Measurements from ENCODE around the gene HTR3A.

The HTR3A gene

DNA sequence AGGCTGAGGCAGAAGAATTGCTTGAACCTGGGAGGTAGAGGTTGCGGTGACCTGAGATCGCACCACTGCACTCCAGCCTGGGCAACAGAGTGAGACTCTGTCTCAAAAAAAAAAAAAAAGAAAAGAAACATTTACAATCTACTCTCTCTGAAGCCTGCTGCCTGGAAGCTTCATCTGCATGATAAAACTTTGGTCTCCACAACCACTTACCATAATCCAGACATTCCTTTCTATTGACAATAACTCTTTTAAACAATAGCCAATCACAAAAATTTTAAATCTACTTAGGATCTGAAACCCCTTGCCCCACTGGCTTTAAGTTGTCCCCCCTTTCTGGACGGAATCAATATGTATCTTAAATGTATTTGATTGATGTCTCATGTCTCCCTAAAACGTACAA is 25.0 kb upstream of the HTR3A start:
- Histone ChIP-seq H3K4me2 (ENCODE audit: low read depth, low read length, poor library complexity, severe bottlenecking) (no peak overlapping the region), H3K4me3 (ENCODE audit: low read length, poor library complexity, severe bottlenecking) (no peak overlapping the region), H3K9me3 (ENCODE audit: insufficient read depth, low read depth, low read length) (no peaks in the 10 kb centered on the region), H3K9me2 (replicated peaks; ENCODE audit: low read depth, low read length) (no peaks in the 10 kb centered on the region), H4K20me1 (ENCODE audit: insufficient read depth, low read length, poor library complexity, severe bottlenecking) (no peaks in the 10 kb centered on the region), H3K9ac (ENCODE audit: low read depth, low read length, poor library complexity, severe bottlenecking) (no peak overlapping the region), H2AFZ (ENCODE audit: low read length) (no peak overlapping the region), H3K79me2 (ENCODE audit: insufficient read depth, low read length) (no peaks in the 10 kb centered on the region), H3K27me3 (ENCODE audit: insufficient read depth, low read length, poor library complexity, severe bottlenecking) (no peaks in the 10 kb centered on the region), H3F3A (ENCODE audit: low read depth) (no peaks in the 10 kb centered on the region), H3K36me3 (ENCODE audit: insufficient read depth, low read length) (no peaks in the 10 kb centered on the region), H3K4me1 (ENCODE audit: insufficient read depth, low read length, poor library complexity, severe bottlenecking) (no peaks in the 10 kb centered on the region)
- TF ChIP-seq, protein P1, sequence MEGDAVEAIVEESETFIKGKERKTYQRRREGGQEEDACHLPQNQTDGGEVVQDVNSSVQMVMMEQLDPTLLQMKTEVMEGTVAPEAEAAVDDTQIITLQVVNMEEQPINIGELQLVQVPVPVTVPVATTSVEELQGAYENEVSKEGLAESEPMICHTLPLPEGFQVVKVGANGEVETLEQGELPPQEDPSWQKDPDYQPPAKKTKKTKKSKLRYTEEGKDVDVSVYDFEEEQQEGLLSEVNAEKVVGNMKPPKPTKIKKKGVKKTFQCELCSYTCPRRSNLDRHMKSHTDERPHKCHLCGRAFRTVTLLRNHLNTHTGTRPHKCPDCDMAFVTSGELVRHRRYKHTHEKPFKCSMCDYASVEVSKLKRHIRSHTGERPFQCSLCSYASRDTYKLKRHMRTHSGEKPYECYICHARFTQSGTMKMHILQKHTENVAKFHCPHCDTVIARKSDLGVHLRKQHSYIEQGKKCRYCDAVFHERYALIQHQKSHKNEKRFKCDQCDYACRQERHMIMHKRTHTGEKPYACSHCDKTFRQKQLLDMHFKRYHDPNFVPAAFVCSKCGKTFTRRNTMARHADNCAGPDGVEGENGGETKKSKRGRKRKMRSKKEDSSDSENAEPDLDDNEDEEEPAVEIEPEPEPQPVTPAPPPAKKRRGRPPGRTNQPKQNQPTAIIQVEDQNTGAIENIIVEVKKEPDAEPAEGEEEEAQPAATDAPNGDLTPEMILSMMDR (conservative IDR thresholded peaks at IDR 0.05; ENCODE audit: low read length): no peak
- TF ChIP-seq EZH2phosphoT487 (IDR thresholded peaks at IDR 0.05; ENCODE audit: borderline replicate concordance): no peak

DNA sequence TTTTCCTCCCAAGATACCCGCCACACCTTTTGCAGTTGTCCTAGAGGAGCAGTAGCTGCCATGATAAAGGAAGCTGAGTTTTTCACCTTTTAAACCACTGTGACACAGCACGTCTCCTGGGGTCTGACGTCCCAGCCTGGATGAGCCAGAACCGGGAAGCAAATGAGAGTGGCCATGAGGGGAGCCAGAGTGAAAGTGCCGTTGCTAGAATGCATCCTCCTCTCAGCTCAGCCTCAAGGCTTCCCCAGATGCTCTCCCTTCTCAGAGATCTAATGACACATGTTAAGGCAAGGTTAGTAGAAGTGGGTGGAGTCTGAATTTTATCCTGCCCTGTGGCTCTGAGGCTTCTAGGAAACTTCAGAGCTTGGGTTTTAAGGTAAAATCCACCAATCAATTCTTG is 23.4 kb upstream of the HTR3A start:
- H3K9me2 ChIP-seq (replicated peaks; ENCODE audit: low read depth, low read length): no peaks in the 10 kb centered on the region
- TF ChIP-seq EZH2phosphoT487 (IDR thresholded peaks at IDR 0.05; ENCODE audit: borderline replicate concordance): no peak
- TF ChIP-seq, protein P1 (conservative IDR thresholded peaks at IDR 0.05; ENCODE audit: low read length): no peak
- H3K9ac ChIP-seq (ENCODE audit: low read depth, low read length, poor library complexity, severe bottlenecking): no peak overlapping the region
- H3K79me2 ChIP-seq (ENCODE audit: insufficient read depth, low read length): no peaks in the 10 kb centered on the region
- H2AFZ ChIP-seq (ENCODE audit: low read length): no peak overlapping the region
- H3F3A ChIP-seq (ENCODE audit: low read depth): no peaks in the 10 kb centered on the region
- no peaks in the 10 kb centered on the region for H3K4me1 ChIP-seq (ENCODE audit: insufficient read depth, low read length, poor library complexity, severe bottlenecking)
- no peak overlapping the region for H3K4me3 ChIP-seq (ENCODE audit: low read length, poor library complexity, severe bottlenecking)
- no peaks in the 10 kb centered on the region for H3K27me3 ChIP-seq (ENCODE audit: insufficient read depth, low read length, poor library complexity, severe bottlenecking)
- H3K36me3 ChIP-seq (ENCODE audit: insufficient read depth, low read length): no peaks in the 10 kb centered on the region
- H3K9me3 ChIP-seq (ENCODE audit: insufficient read depth, low read depth, low read length): no peaks in the 10 kb centered on the region
- no peak overlapping the region for H3K4me2 ChIP-seq (ENCODE audit: low read depth, low read length, poor library complexity, severe bottlenecking)
- H4K20me1 ChIP-seq (ENCODE audit: insufficient read depth, low read length, poor library complexity, severe bottlenecking): no peaks in the 10 kb centered on the region

DNA sequence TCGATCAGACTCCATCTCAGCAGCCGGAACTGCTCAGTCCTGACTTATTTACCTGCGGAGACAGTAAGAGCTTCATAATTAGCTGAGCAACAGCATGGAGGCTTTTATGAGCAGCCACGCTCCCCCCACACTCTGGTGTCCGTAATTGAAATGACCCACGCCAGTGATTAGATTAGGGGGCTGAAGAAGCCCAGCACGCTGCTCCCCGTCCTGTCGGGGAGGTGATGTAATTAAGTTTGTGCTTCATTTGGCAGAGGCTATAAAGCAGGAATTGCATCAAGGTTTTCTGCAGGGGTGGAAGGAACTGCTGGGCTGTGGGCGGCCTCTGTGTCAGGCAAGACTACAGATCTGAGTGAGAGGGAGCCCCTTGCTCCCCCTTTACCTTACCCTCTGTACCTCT is 22.8 kb upstream of the HTR3A start:
- TF ChIP-seq, protein P1 (conservative IDR thresholded peaks at IDR 0.05; ENCODE audit: low read length): no peak
- TF ChIP-seq EZH2phosphoT487 (IDR thresholded peaks at IDR 0.05; ENCODE audit: borderline replicate concordance): no peak
- Histone ChIP-seq H3K9me2 (replicated peaks; ENCODE audit: low read depth, low read length) (no peaks in the 10 kb centered on the region), H3K27me3 (ENCODE audit: insufficient read depth, low read length, poor library complexity, severe bottlenecking) (no peaks in the 10 kb centered on the region), H3K79me2 (ENCODE audit: insufficient read depth, low read length) (no peaks in the 10 kb centered on the region), H3K4me2 (ENCODE audit: low read depth, low read length, poor library complexity, severe bottlenecking) (no peak overlapping the region), H3K36me3 (ENCODE audit: insufficient read depth, low read length) (no peaks in the 10 kb centered on the region), H3F3A (ENCODE audit: low read depth) (no peaks in the 10 kb centered on the region), H3K9me3 (ENCODE audit: insufficient read depth, low read depth, low read length) (no peaks in the 10 kb centered on the region), H3K9ac (ENCODE audit: low read depth, low read length, poor library complexity, severe bottlenecking) (no peak overlapping the region), H3K4me1 (ENCODE audit: insufficient read depth, low read length, poor library complexity, severe bottlenecking) (no peaks in the 10 kb centered on the region), H2AFZ (ENCODE audit: low read length) (no peak overlapping the region), H4K20me1 (ENCODE audit: insufficient read depth, low read length, poor library complexity, severe bottlenecking) (no peaks in the 10 kb centered on the region), H3K4me3 (ENCODE audit: low read length, poor library complexity, severe bottlenecking) (no peak overlapping the region)

Measured in Loucy (cell line).